Ishikawa (cell line): ENCODE measurements around the gene PRICKLE1.

Experiments used
- EGR1 ChIP-seq: IDR thresholded peaks from 2 replicates; pipeline ENCODE4 v1.6.1; 2012
- EP300 ChIP-seq: IDR thresholded peaks from 2 replicates; pipeline ENCODE4 v1.6.1; 2012; ENCODE audit warnings: borderline replicate concordance
- TCF12 ChIP-seq: IDR thresholded peaks from 2 replicates; pipeline ENCODE4 v1.6.1; 2012; ENCODE audit warnings: low read depth

DNA sequence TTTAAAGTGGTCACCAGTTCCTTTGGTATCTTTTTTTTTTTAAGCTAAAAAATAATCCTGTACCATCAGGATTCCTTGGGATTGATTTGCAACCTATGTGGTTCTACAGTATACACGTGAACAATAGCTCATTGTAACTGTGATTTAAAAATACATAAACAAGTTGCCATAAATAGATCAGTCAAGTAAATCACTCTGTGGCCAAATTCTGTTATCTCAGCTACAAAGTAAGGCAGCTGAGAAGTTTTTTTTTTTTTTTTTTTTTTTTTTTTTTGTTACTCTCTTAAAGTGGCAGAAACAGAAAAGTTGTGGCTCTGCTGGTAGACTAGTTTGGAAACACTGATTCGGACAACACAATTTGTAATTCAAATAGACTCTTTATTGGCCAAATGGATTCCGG lies 104.5 kb downstream of the PRICKLE1 start:
- TF ChIP-seq EP300: no peak
- TF ChIP-seq TCF12: no peak
- TF ChIP-seq EGR1: no peak
